Fibroblast of villous mesenchyme (primary cell): Measurements from ENCODE around the gene VPS54. TPM values are rescaled to one million over a fixed set of nuclear protein-coding genes. Genes with fewer than 3 reads are reported as not detected.

Experiments used
- DNase-seq: peaks from one replicate; pipeline ENCODE4 v3.0.0-alpha.2; 2010; ENCODE audit warnings: low read depth
- H3K4me3 ChIP-seq: 2 replicates; pipeline ENCODE4 v1.5.1; 2011; ENCODE audit warnings: low read depth, mild to moderate bottlenecking, low read length
- CTCF ChIP-seq: IDR thresholded peaks from 2 replicates; pipeline ENCODE4 v1.5.1; 2012; ENCODE audit warnings: low read depth, mild to moderate bottlenecking, low read length; ENCODE audit not compliant: insufficient read depth
- total RNA-seq: library from RNA; depleted of rRNA; stranded (reverse); fragments of >200 nt; gene quantifications from 2 replicates; pipeline ENCODE4 v1.2.3, GENCODE V29; 2012

Gene VPS54
- total RNA-seq, 1 donor: 32.0 TPM

DNA sequence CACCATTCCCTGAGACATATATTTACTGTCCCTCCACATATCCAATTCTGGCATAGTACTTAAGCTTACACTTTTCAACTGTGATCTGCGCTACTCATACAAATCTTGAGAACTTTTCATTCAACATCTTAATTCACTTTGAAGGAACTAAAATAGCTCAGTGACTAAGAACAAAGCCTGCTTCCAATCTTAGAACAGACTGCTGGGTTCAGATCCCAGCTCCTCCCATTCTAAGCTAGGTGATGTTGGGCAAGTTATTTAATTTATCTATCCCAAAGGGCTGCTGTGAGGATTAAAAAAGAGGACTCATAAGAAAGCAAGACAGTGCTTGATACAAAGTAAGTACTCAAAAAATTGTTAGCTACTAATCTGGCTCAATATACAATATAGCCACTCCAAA lies 119.6 kb downstream of the VPS54 start:
- DNase-seq: no peak
- no peak for TF ChIP-seq CTCF
- H3K4me3 ChIP-seq: no peak overlapping the region

- TF ChIP-seq CTCF: no peak
- DNase-seq: no peak
- H3K4me3 ChIP-seq: no peak overlapping the region
Observed at GRCh38 chr2:63898839-63899238, 120.4 kb downstream of the VPS54 start.

- TF ChIP-seq CTCF: no peak
- no peak overlapping the region for H3K4me3 ChIP-seq
- DNase-seq: no peak
Observed at GRCh38 chr2:63894167-63894566, 125.1 kb downstream of the VPS54 start.

GRCh38 chr2:63893163-63893562 lies 126.1 kb downstream of the VPS54 start:
- no peak overlapping the region for H3K4me3 ChIP-seq
- no peak for TF ChIP-seq CTCF
- no peak for DNase-seq

GRCh38 chr2:63891488-63892030 lies 127.7 kb downstream of the VPS54 start:
- no peak for TF ChIP-seq CTCF
- no peak for DNase-seq
- H3K4me3 ChIP-seq: no peak overlapping the region

DNA sequence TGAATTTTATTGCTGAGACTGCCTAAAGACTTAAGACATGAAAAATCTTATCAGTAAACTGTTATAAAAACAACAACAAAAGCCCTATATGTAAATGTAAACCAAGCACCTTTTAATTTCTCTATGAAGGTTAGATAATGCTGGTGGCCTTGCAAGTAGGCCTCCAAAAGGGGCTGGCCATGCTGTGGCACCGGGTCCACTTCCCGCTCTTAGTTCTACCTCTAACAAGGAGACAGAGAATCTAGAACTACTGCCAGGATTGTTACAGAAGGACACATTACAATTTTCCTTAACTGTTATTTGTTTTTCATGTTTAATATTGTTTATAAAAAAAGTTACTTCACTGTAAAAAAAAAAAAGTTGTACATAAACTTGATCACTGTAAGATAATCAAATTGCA lies 128.6 kb downstream of the VPS54 start:
- DNase-seq: no peak
- no peak for TF ChIP-seq CTCF
- H3K4me3 ChIP-seq: no peak overlapping the region
